Measurements from ENCODE around the gene STIL. TPM values are rescaled to one million over a fixed set of nuclear protein-coding genes. Genes with fewer than 3 reads are reported as not detected.
"Not testable (repeated sequence)": the region's sequence is repeated elsewhere in the genome, so short reads cannot be mapped to it uniquely, and the experiment has no call there.

STIL gene
- total and polyA plus RNA-seq, 3 donors from 2014 or later = 11.5 to 20.4 (median 12.0) TPM

- no peak for TF ChIP-seq POLR2A (IDR thresholded peaks at IDR 0.05)
- TF ChIP-seq, protein P1, sequence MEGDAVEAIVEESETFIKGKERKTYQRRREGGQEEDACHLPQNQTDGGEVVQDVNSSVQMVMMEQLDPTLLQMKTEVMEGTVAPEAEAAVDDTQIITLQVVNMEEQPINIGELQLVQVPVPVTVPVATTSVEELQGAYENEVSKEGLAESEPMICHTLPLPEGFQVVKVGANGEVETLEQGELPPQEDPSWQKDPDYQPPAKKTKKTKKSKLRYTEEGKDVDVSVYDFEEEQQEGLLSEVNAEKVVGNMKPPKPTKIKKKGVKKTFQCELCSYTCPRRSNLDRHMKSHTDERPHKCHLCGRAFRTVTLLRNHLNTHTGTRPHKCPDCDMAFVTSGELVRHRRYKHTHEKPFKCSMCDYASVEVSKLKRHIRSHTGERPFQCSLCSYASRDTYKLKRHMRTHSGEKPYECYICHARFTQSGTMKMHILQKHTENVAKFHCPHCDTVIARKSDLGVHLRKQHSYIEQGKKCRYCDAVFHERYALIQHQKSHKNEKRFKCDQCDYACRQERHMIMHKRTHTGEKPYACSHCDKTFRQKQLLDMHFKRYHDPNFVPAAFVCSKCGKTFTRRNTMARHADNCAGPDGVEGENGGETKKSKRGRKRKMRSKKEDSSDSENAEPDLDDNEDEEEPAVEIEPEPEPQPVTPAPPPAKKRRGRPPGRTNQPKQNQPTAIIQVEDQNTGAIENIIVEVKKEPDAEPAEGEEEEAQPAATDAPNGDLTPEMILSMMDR (IDR thresholded peaks at IDR 0.05) = no peak
- no peaks in the 10 kb centered on the region for H3K9me3 ChIP-seq
- no peaks in the 10 kb centered on the region for H3K27me3 ChIP-seq
- no peak for DNase-seq
- WGBS, 2 donors = 83 to 97% methylated on average over 3 of the region's 3 CpGs
- H3K4me1 ChIP-seq = no peaks in the 10 kb centered on the region
- no peaks in the 10 kb centered on the region for H3K36me3 ChIP-seq (ENCODE audit: low read depth, missing control alignments)
- H3K27ac ChIP-seq = no peak overlapping the region
- intact Hi-C loops (cut with DNase I; ENCODE audit: low total_unique reads) = no loop called here
- H3K4me3 ChIP-seq = no peak overlapping the region
These were observed 10.7 kb upstream of the STIL start for GRCh38 chr1:47324682-47325081.

DNA sequence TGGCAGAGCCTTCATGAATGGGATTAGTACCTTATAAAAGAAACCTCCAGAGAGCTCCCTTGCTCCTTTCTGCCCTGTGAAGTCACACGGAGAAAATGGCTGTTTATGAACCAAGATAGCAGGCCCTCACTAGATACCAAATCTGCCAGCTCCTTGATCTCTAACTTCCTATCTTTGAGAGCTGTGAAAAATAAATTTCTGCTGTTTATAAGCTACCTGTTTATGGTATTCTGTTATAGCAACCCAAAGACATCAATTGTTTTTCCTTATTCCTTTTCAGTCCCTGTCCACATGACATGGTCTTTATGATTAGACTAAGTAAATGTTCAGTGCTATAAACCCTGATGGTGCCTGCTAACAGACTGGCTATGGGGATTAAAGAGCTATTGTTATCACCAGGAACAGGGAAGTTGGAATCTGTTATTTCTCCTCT, 9.7 kb upstream of the STIL start:
- Histone ChIP-seq H3K27me3 (no peaks in the 10 kb centered on the region), H3K4me3 (no peak overlapping the region), H3K4me1 (no peaks in the 10 kb centered on the region), H3K9me3 (no peaks in the 10 kb centered on the region), H3K36me3 (ENCODE audit: low read depth, missing control alignments) (no peaks in the 10 kb centered on the region), H3K27ac (no peak overlapping the region)
- TF ChIP-seq, protein P1 (IDR thresholded peaks at IDR 0.05) = no peak
- no peak for TF ChIP-seq POLR2A (IDR thresholded peaks at IDR 0.05)
- intact Hi-C loops (cut with DNase I; ENCODE audit: low total_unique reads) = no loop called here
- WGBS, 2 donors = 41 to 55% methylated on average over 1 of the region's 1 CpG
- no peak for DNase-seq

DNA sequence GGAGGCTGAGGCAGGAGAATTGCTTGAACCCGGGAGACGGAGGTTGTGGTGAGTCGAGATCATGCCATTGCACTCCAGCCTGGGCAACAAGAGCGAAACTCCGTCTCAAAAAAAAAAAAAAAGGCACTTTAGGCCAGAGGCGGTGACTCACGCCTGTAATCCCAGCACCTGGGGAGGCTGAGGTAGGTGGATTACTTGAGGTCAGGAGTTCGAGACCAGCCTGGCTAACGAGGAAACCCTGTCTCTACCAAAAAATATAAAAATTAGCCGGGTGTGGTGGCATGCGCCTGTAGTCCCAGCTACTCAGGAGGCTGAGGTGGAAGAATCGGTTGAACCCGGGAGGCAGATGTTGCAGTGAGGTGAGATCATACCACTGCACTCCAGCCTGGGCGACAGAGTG, 6.0 kb upstream of the STIL start:
- H3K27me3 ChIP-seq; H3K4me1 ChIP-seq; intact Hi-C loops (cut with DNase I; ENCODE audit: low total_unique reads); DNase-seq; H3K9me3 ChIP-seq; H3K4me3 ChIP-seq; H3K27ac ChIP-seq; H3K36me3 ChIP-seq (ENCODE audit: low read depth, missing control alignments): not testable (repeated sequence)
- 86 to 91% methylated on average over 14 of the region's 14 CpGs for WGBS, 2 donors

- 90% methylated on average over 1 of the region's 1 CpG for WGBS, 2 donors
- H3K36me3 ChIP-seq (ENCODE audit: low read depth, missing control alignments) = no peaks in the 10 kb centered on the region
- H3K4me3 ChIP-seq = no peak overlapping the region
- intact Hi-C loops (cut with DNase I; ENCODE audit: low total_unique reads) = no loop called here
- no peak overlapping the region for H3K27ac ChIP-seq
- no peaks in the 10 kb centered on the region for H3K4me1 ChIP-seq
- H3K27me3 ChIP-seq = no peaks in the 10 kb centered on the region
- no peak for TF ChIP-seq POLR2A (IDR thresholded peaks at IDR 0.05)
- TF ChIP-seq, protein P1 (IDR thresholded peaks at IDR 0.05) = no peak
- H3K9me3 ChIP-seq = no peaks in the 10 kb centered on the region
- no peak for DNase-seq
These were observed 3.9 kb upstream of the STIL start for GRCh38 chr1:47317841-47318240.

DNA sequence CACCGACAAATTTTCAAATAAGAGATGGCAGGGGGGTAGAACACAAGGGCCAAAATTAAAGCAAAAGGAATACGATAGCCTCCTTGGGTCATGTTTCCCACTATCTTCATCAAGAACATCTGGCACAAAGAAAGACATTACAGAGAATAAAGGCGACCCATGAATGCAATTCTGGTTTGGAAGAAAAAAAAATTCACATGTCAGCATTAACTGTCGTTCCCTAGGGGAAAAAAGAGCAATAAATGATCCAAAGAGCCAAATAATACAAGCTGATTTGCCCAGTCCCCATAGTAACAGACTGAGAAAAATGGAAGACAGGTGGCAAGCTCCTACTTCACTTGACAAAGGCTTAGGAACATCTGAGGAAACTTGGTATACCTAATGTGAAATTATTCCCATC, 4.5 kb downstream of the STIL start:
- Histone ChIP-seq H3K27ac (no peak overlapping the region), H3K27me3 (no peaks in the 10 kb centered on the region), H3K36me3 (ENCODE audit: low read depth, missing control alignments) (no peaks in the 10 kb centered on the region), H3K4me1 (no peaks in the 10 kb centered on the region), H3K4me3 (no peak overlapping the region), H3K9me3 (no peaks in the 10 kb centered on the region)
- intact Hi-C loops (cut with DNase I; ENCODE audit: low total_unique reads) = no loop called here
- no peak for DNase-seq
- 87 to 91% methylated on average over 4 of the region's 4 CpGs for WGBS, 2 donors
- TF ChIP-seq POLR2A (IDR thresholded peaks at IDR 0.05) = no peak
- TF ChIP-seq, protein P1 (IDR thresholded peaks at IDR 0.05) = no peak
